ENCODE measurements around the gene TMOD1.

- TF ChIP-seq EZH2 (IDR thresholded peaks at IDR 0.05; ENCODE audit: low read depth, low read length, severe bottlenecking) (no peak), YY1 (IDR thresholded peaks at IDR 0.05; ENCODE audit: low read depth, low read length) (no peak), CTCF (IDR thresholded peaks at IDR 0.05; ENCODE audit: control extremely low read depth in 1 of 3, insufficient read depth in 1 of 3, low read depth in 1 of 3, low read length in 3 of 3) (no peak), SP1 (IDR thresholded peaks at IDR 0.05; ENCODE audit: low read depth, low read length) (no peak), MAX (IDR thresholded peaks at IDR 0.05) (no peak), CHD1 (IDR thresholded peaks at IDR 0.05; ENCODE audit: low read depth, low read length) (no peak), POLR2A (IDR thresholded peaks at IDR 0.05; ENCODE audit: control extremely low read depth in 1 of 2, low read depth in 2 of 2, low read length in 2 of 2) (no peak), KDM5A (IDR thresholded peaks at IDR 0.05; ENCODE audit: low read length) (no peak), POU5F1 (IDR thresholded peaks at IDR 0.05; ENCODE audit: low read depth, low read length) (no peak)
These were observed 74.3 kb downstream of the TMOD1 start for GRCh38 chr9:97575673-97576200.

Data from H1 (cell line).